GM23338 (cell line): ENCODE measurements around the gene PSD. TPM values are rescaled to one million over a fixed set of nuclear protein-coding genes. Genes with fewer than 3 reads are reported as not detected.

Source experiments
- ATAC-seq: fragments of 200-7000 bp; cut with Tn5 transposase; 3 replicates; pipeline ENCODE4 v1.9.1; 2020
- DNase-seq: peaks from one replicate; pipeline ENCODE4 v3.0.0-alpha.2; 2015; ENCODE audit warnings: low spot score
- H2AFZ ChIP-seq: fragments of 200-600 bp; sonication (generic); 2 replicates; pipeline ENCODE4 v1.8.0; 2016; ENCODE audit warnings: antibody characterized with exemption, mild to moderate bottlenecking, moderate library complexity
- H3F3A ChIP-seq: fragments of 200-600 bp; sonication (generic); replicated peaks from 2 replicates; pipeline ENCODE4 v1.8.0; 2017; ENCODE audit warnings: antibody characterized with exemption, mixed run types, low read depth
- H3K27ac ChIP-seq: fragments of 200-600 bp; sonication (generic); 2 replicates; pipeline ENCODE4 v1.6.1; 2016; ENCODE audit warnings: low read depth
- H3K27me3 ChIP-seq: fragments of 200-600 bp; sonication (generic); 2 replicates; pipeline ENCODE4 v1.8.0; 2016; ENCODE audit warnings: mild to moderate bottlenecking, mixed run types, moderate library complexity; ENCODE audit not compliant: insufficient read depth
- H3K36me3 ChIP-seq: fragments of 200-600 bp; sonication (generic); 2 replicates; pipeline ENCODE4 v1.8.0; 2016; ENCODE audit warnings: mild to moderate bottlenecking; ENCODE audit not compliant: insufficient read depth
- H3K4me1 ChIP-seq: fragments of 200-600 bp; sonication (generic); 2 replicates; pipeline ENCODE4 v1.8.0; 2016; ENCODE audit warnings: mild to moderate bottlenecking, moderate library complexity; ENCODE audit not compliant: insufficient read depth
- H3K4me2 ChIP-seq: fragments of 200-600 bp; sonication (generic); 2 replicates; pipeline ENCODE4 v1.7.1; 2017; ENCODE audit warnings: mixed run types
- H3K4me3 ChIP-seq: fragments of 200-600 bp; sonication (generic); 2 replicates; pipeline ENCODE4 v1.6.1; 2016; ENCODE audit warnings: mixed run types
- H3K79me2 ChIP-seq: fragments of 200-600 bp; sonication (generic); replicated peaks from 2 replicates; pipeline ENCODE4 v1.8.0; 2017; ENCODE audit warnings: mild to moderate bottlenecking; ENCODE audit not compliant: insufficient read depth
- H3K9me2 ChIP-seq: fragments of 200-600 bp; sonication (generic); 2 replicates; pipeline ENCODE4 v1.8.0; 2017; ENCODE audit not compliant: insufficient read depth
- H4K20me1 ChIP-seq: fragments of 200-600 bp; sonication (generic); replicated peaks from 2 replicates; pipeline ENCODE4 v1.8.0; 2017; ENCODE audit warnings: mild to moderate bottlenecking; ENCODE audit not compliant: insufficient read depth
- H3K27ac Mint-ChIP-seq: 2 replicates; pipeline ENCODE4 v1.8.0; 2020; ENCODE audit warnings: inconsistent platforms, mild to moderate bottlenecking, moderate library complexity, mixed read lengths
- H3K27me3 Mint-ChIP-seq: 3 replicates; pipeline ENCODE4 v1.8.0; 2022; ENCODE audit warnings: low read depth, mild to moderate bottlenecking, moderate library complexity, mixed read lengths, inconsistent platforms; ENCODE audit not compliant: insufficient read depth, poor library complexity
- H3K36me3 Mint-ChIP-seq: 3 replicates; pipeline ENCODE4 v1.8.0; 2021; ENCODE audit warnings: low read depth, mild to moderate bottlenecking, inconsistent platforms, moderate library complexity, mixed read lengths
- H3K4me1 Mint-ChIP-seq: 3 replicates; pipeline ENCODE4 v1.8.0; 2020; ENCODE audit warnings: mild to moderate bottlenecking, inconsistent platforms, mixed read lengths
- H3K4me3 Mint-ChIP-seq: 3 replicates; pipeline ENCODE4 v1.8.0; 2021; ENCODE audit warnings: moderate library complexity, mild to moderate bottlenecking, inconsistent platforms, mixed read lengths
- H3K9me3 Mint-ChIP-seq: 3 replicates; pipeline ENCODE4 v1.8.0; 2020; ENCODE audit warnings: moderate library complexity, mild to moderate bottlenecking, inconsistent platforms, mixed read lengths
- CREB1 ChIP-seq: fragments of 250-450 bp; sonication (Bioruptor Pico); IDR thresholded peaks from 2 replicates; pipeline ENCODE4 v1.5.0; 2020; ENCODE audit warnings: low read depth, mild to moderate bottlenecking, moderate library complexity
- EZH2 ChIP-seq: fragments of 200-600 bp; sonication (generic); IDR thresholded peaks from one replicate; pipeline ENCODE4 v1.8.0; 2017; ENCODE audit warnings: antibody characterized with exemption, mild to moderate bottlenecking, low read depth; ENCODE audit not compliant: unreplicated experiment
- JUNB ChIP-seq: IDR thresholded peaks from one replicate; pipeline ENCODE4 v1.6.1; 2016; ENCODE audit warnings: antibody characterized with exemption; ENCODE audit not compliant: unreplicated experiment
- STAT1 ChIP-seq: IDR thresholded peaks from one replicate; pipeline ENCODE4 v1.6.1; 2016; ENCODE audit warnings: antibody characterized with exemption; ENCODE audit not compliant: unreplicated experiment
- ZNF114 ChIP-seq: fragments of 250-450 bp; sonication (Bioruptor Pico); IDR thresholded peaks from 2 replicates; pipeline ENCODE4 v1.5.0; 2020; ENCODE audit warnings: mild to moderate bottlenecking, moderate library complexity
- ZNF331 ChIP-seq: fragments of 250-450 bp; sonication (Bioruptor Pico); IDR thresholded peaks from 2 replicates; pipeline ENCODE4 v1.5.0; 2020; ENCODE audit warnings: low read depth, mild to moderate bottlenecking, moderate library complexity
- polyA plus RNA-seq: library from polyadenylated mRNA; unstranded; fragments of >200 nt; fragmentation: Nextera tagmentation; extraction: Ambion mirVana; gene quantifications from 2 replicates; pipeline ENCODE4 v1.2.1, GENCODE V29; 2016
- total RNA-seq: library from RNA; depleted of rRNA; stranded (reverse); fragments of >200 nt; shearing (Covaris generic); gene quantifications from 2 replicates; pipeline ENCODE4 v1.2.3, GENCODE V29; 2014
- TF ChIP-seq, protein P1 (sequence below): IDR thresholded peaks from one replicate; pipeline ENCODE4 v1.6.1; 2018; ENCODE audit warnings: antibody characterized with exemption; ENCODE audit not compliant: unreplicated experiment
- TF ChIP-seq, protein P2 (sequence below): fragments of 250-450 bp; sonication (Bioruptor Pico); IDR thresholded peaks from 2 replicates; pipeline ENCODE4 v1.5.0; 2020; ENCODE audit warnings: mild to moderate bottlenecking, moderate library complexity
- TF ChIP-seq, protein P3 (sequence below): IDR thresholded peaks from 2 replicates; pipeline ENCODE4 v1.6.1; 2016; ENCODE audit warnings: antibody characterized with exemption

The PSD gene
- total and polyA plus RNA-seq, 2 experiments from 2014 or later: 1.9 to 6.8 TPM

DNA sequence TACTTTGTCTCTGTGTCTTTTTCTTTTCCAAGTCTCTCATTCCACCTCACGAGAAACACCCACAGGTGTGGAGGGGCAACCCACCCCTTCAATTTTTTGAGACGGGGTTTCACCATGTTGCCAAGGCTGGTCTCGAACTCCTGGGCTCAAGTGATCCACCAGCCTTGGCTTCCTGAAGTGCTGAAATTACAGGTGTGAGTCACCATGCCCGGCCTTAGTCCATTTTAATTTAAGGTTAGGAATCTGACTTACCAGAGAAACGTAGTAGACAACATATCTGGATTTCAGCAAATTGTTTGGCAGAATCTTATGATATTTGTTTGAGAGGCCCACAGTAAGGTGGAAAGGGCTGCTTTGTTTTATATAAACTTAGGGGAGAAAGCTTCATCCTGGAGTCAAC is 26.3 kb downstream of the PSD start (continued):
- TF ChIP-seq, protein P1, sequence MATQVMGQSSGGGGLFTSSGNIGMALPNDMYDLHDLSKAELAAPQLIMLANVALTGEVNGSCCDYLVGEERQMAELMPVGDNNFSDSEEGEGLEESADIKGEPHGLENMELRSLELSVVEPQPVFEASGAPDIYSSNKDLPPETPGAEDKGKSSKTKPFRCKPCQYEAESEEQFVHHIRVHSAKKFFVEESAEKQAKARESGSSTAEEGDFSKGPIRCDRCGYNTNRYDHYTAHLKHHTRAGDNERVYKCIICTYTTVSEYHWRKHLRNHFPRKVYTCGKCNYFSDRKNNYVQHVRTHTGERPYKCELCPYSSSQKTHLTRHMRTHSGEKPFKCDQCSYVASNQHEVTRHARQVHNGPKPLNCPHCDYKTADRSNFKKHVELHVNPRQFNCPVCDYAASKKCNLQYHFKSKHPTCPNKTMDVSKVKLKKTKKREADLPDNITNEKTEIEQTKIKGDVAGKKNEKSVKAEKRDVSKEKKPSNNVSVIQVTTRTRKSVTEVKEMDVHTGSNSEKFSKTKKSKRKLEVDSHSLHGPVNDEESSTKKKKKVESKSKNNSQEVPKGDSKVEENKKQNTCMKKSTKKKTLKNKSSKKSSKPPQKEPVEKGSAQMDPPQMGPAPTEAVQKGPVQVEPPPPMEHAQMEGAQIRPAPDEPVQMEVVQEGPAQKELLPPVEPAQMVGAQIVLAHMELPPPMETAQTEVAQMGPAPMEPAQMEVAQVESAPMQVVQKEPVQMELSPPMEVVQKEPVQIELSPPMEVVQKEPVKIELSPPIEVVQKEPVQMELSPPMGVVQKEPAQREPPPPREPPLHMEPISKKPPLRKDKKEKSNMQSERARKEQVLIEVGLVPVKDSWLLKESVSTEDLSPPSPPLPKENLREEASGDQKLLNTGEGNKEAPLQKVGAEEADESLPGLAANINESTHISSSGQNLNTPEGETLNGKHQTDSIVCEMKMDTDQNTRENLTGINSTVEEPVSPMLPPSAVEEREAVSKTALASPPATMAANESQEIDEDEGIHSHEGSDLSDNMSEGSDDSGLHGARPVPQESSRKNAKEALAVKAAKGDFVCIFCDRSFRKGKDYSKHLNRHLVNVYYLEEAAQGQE: no peak
- TF ChIP-seq, protein P2, sequence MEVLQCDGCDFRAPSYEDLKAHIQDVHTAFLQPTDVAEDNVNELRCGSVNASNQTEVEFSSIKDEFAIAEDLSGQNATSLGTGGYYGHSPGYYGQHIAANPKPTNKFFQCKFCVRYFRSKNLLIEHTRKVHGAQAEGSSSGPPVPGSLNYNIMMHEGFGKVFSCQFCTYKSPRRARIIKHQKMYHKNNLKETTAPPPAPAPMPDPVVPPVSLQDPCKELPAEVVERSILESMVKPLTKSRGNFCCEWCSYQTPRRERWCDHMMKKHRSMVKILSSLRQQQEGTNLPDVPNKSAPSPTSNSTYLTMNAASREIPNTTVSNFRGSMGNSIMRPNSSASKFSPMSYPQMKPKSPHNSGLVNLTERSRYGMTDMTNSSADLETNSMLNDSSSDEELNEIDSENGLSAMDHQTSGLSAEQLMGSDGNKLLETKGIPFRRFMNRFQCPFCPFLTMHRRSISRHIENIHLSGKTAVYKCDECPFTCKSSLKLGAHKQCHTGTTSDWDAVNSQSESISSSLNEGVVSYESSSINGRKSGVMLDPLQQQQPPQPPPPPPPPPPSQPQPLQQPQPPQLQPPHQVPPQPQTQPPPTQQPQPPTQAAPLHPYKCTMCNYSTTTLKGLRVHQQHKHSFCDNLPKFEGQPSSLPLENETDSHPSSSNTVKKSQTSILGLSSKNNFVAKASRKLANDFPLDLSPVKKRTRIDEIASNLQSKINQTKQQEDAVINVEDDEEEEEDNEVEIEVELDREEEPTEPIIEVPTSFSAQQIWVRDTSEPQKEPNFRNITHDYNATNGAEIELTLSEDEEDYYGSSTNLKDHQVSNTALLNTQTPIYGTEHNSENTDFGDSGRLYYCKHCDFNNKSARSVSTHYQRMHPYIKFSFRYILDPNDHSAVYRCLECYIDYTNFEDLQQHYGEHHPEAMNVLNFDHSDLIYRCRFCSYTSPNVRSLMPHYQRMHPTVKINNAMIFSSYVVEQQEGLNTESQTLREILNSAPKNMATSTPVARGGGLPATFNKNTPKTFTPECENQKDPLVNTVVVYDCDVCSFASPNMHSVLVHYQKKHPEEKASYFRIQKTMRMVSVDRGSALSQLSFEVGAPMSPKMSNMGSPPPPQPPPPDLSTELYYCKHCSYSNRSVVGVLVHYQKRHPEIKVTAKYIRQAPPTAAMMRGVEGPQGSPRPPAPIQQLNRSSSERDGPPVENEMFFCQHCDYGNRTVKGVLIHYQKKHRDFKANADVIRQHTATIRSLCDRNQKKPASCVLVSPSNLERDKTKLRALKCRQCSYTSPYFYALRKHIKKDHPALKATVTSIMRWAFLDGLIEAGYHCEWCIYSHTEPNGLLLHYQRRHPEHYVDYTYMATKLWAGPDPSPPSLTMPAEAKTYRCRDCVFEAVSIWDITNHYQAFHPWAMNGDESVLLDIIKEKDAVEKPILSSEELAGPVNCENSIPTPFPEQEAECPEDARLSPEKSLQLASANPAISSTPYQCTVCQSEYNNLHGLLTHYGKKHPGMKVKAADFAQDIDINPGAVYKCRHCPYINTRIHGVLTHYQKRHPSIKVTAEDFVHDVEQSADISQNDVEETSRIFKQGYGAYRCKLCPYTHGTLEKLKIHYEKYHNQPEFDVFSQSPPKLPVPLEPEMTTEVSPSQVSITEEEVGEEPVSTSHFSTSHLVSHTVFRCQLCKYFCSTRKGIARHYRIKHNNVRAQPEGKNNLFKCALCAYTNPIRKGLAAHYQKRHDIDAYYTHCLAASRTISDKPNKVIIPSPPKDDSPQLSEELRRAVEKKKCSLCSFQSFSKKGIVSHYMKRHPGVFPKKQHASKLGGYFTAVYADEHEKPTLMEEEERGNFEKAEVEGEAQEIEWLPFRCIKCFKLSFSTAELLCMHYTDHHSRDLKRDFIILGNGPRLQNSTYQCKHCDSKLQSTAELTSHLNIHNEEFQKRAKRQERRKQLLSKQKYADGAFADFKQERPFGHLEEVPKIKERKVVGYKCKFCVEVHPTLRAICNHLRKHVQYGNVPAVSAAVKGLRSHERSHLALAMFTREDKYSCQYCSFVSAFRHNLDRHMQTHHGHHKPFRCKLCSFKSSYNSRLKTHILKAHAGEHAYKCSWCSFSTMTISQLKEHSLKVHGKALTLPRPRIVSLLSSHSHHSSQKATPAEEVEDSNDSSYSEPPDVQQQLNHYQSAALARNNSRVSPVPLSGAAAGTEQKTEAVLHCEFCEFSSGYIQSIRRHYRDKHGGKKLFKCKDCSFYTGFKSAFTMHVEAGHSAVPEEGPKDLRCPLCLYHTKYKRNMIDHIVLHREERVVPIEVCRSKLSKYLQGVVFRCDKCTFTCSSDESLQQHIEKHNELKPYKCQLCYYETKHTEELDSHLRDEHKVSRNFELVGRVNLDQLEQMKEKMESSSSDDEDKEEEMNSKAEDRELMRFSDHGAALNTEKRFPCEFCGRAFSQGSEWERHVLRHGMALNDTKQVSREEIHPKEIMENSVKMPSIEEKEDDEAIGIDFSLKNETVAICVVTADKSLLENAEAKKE: no peak
- TF ChIP-seq STAT1 (no peak), CREB1 (CRISPR knock-in tag) (no peak)

DNA sequence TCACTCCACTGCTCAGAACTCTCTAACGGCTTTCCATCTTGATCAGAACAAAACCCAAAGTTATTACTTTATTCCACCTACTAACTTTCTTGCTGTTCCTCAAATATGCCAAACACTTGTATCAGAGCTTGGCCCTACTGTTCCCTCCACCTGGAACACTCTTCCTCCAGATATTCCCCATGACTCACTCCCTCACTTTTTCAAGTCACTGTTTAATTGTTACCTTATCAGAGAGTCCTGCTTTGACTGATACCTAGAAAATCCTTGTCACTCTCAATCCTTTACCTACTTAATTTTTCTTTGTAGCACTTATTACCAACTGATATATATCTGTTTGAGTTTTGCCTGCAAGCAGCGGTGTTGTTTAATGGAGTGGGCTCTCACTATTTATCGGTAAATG is 28.7 kb downstream of the PSD start:
- Histone ChIP-seq H3K4me1 (peaks cover 9% of the 10 kb centered on the region), H2AFZ (no peak overlapping the region), H3F3A (0 out of 2 replicates have a peak, but pooled peaks cover 2% of the 10 kb centered on the region), H3K9me2 (no peaks in the 10 kb centered on the region), H3K4me3 (no peak overlapping the region), H4K20me1 (no peaks in the 10 kb centered on the region), H3K27ac (no peak overlapping the region), H3K79me2 (no peaks in the 10 kb centered on the region), H3K4me2 (no peak overlapping the region), H3K27me3 (peaks cover 28% of the 10 kb centered on the region), H3K36me3 (no peaks in the 10 kb centered on the region)
- Mint-ChIP-seq H3K4me1 (peaks cover 9% of the 10 kb centered on the region), H3K27ac (no peak overlapping the region), H3K27me3 (peaks cover 31% of the 10 kb centered on the region), H3K36me3 (no peaks in the 10 kb centered on the region), H3K9me3 (no peaks in the 10 kb centered on the region), H3K4me3 (no peak overlapping the region; the same call in 2 of the 3 replicates)
- DNase-seq: no peak
- no peak for ATAC-seq
- TF ChIP-seq ZNF114 (CRISPR knock-in tag): no peak
- no peak for TF ChIP-seq EZH2
- TF ChIP-seq, protein P1: no peak
- TF ChIP-seq STAT1: no peak
- TF ChIP-seq JUNB: no peak
- TF ChIP-seq, protein P3, sequence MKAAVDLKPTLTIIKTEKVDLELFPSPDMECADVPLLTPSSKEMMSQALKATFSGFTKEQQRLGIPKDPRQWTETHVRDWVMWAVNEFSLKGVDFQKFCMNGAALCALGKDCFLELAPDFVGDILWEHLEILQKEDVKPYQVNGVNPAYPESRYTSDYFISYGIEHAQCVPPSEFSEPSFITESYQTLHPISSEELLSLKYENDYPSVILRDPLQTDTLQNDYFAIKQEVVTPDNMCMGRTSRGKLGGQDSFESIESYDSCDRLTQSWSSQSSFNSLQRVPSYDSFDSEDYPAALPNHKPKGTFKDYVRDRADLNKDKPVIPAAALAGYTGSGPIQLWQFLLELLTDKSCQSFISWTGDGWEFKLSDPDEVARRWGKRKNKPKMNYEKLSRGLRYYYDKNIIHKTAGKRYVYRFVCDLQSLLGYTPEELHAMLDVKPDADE: no peak
- TF ChIP-seq ZNF331 (CRISPR knock-in tag): no peak
- TF ChIP-seq CREB1 (CRISPR knock-in tag): no peak
